HepG2 (cell line): ENCODE data around the gene POLA2.
A peak's percentile ranks its signal among the peaks of the same experiment; 100 is the strongest.

Experiments
- ELF1 ChIP-seq: sonication (generic); formaldehyde crosslinking; IDR thresholded peaks from 2 replicates; pipeline ENCODE4 v1.4.0; 2020; ENCODE audit warnings: missing genetic modification reagents
- POLR2A ChIP-seq, 2 experiments: IDR thresholded peaks; 2 replicates each; pipeline ENCODE4 v1.6.1; 2011; ENCODE audit warnings: low read depth in 2 of 2, low read length in 2 of 2, mild to moderate bottlenecking in 1 of 2, moderate library complexity in 1 of 2; ENCODE audit not compliant: insufficient read depth in 1 of 2
- POLR2AphosphoS5 ChIP-seq: IDR thresholded peaks from 2 replicates; pipeline ENCODE4 v1.6.1; 2012; ENCODE audit warnings: low read depth, low read length
- TGIF2 ChIP-seq: IDR thresholded peaks from 2 replicates; pipeline ENCODE4 v1.6.1; 2016; ENCODE audit warnings: control low read depth, missing compliant biosample characterization
- ZFX ChIP-seq: sonication (generic); formaldehyde crosslinking; IDR thresholded peaks from 2 replicates; pipeline ENCODE4 v1.4.0; 2020; ENCODE audit warnings: mild to moderate bottlenecking, low read depth, missing genetic modification reagents, moderate library complexity
- TF ChIP-seq, protein P1 (sequence below): sonication (generic); formaldehyde crosslinking; IDR thresholded peaks from 2 replicates; pipeline ENCODE4 v1.4.0; 2020; ENCODE audit warnings: missing genetic modification reagents

GRCh38 chr11:65323813-65324212 is 62.1 kb downstream of the POLA2 start:
- TF ChIP-seq POLR2AphosphoS5: no peak
- peak in 1 of 2 experiments; percentile 43; a peak in 1 of 4 replicates for TF ChIP-seq POLR2A (IDR thresholded peaks at IDR 0.05; ENCODE audit: insufficient read depth in 1 of 2, low read depth in 2 of 2, low read length in 2 of 2)
- TF ChIP-seq ELF1 (CRISPR knock-in tag): no peak
- TF ChIP-seq ZFX (CRISPR knock-in tag): no peak
- no peak for TF ChIP-seq TGIF2 (CRISPR knock-in tag)
- TF ChIP-seq, protein P1, sequence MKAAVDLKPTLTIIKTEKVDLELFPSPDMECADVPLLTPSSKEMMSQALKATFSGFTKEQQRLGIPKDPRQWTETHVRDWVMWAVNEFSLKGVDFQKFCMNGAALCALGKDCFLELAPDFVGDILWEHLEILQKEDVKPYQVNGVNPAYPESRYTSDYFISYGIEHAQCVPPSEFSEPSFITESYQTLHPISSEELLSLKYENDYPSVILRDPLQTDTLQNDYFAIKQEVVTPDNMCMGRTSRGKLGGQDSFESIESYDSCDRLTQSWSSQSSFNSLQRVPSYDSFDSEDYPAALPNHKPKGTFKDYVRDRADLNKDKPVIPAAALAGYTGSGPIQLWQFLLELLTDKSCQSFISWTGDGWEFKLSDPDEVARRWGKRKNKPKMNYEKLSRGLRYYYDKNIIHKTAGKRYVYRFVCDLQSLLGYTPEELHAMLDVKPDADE (CRISPR knock-in tag): no peak
